ENCODE results near the gene CRACR2B.

- no peak for TF ChIP-seq POLR2A (IDR thresholded peaks at IDR 0.05)
- TF ChIP-seq POLR2AphosphoS5 (IDR thresholded peaks at IDR 0.05), result no peak
- no peak for TF ChIP-seq CTCF (IDR thresholded peaks at IDR 0.05)
- no peak for TF ChIP-seq EP300 (IDR thresholded peaks at IDR 0.05)
These were observed 40.5 kb upstream of the CRACR2B start for GRCh38 chr11:787084-787675.

Measured in upper lobe of left lung (tissue), 4 donors.